Body of pancreas (tissue), 4 donors: Measurements from ENCODE around the gene C4orf51. TPM values are rescaled to one million over a fixed set of nuclear protein-coding genes. Genes with fewer than 3 reads are reported as not detected.
"Not testable (repeated sequence)": the region's sequence is repeated elsewhere in the genome, so short reads cannot be mapped to it uniquely, and the experiment has no call there.

Experiments used
- ATAC-seq: fragments of 150-250 bp; one replicate; pipeline ENCODE4 v1.9.1; 2016
- DNase-seq, 4 donors: peaks; one replicate each; pipeline ENCODE4 v3.0.0-alpha.2; 2019
- H3K27ac ChIP-seq, 4 donors: fragments of 200-600 bp; sonication (generic); 1 replicate in 3 of 4; 2 replicates in 1 of 4; pipeline versions ENCODE4 v1.5.1 to v1.6.1; 2016 to 2019; ENCODE audit warnings: mild to moderate bottlenecking in 1 of 4, mixed read lengths in 1 of 4, moderate library complexity in 1 of 4
- H3K27me3 ChIP-seq, 2 donors: fragments of 200-600 bp; sonication (generic); one replicate each; pipeline ENCODE4 v1.6.0; 2016; ENCODE audit warnings: mild to moderate bottlenecking in 1 of 2
- H3K36me3 ChIP-seq, 2 donors: fragments of 200-600 bp; sonication (generic); replicated peaks in 1 of 2; 2 replicates each; pipeline ENCODE4 v1.5.1; 2016; ENCODE audit warnings: low read depth in 2 of 2; ENCODE audit not compliant: insufficient read depth in 1 of 2
- H3K4me1 ChIP-seq: fragments of 200-600 bp; sonication (generic); one replicate; pipeline ENCODE4 v1.6.0; 2016
- H3K4me3 ChIP-seq, 2 donors: fragments of 200-600 bp; sonication (generic); 1 replicate in 1 of 2; 2 replicates in 1 of 2; pipeline ENCODE4 v1.5.1; 2016 to 2019
- H3K9me3 ChIP-seq, 3 donors: fragments of 200-600 bp; sonication (generic); 1 replicate in 2 of 3; 2 replicates in 1 of 3; pipeline ENCODE4 v1.5.1; 2016
- POLR2A ChIP-seq, 3 donors: fragments of 450-650 bp; IDR thresholded peaks; one replicate each; pipeline ENCODE4 v1.6.1; 2016; ENCODE audit warnings: antibody characterized with exemption in 3 of 3, mild to moderate bottlenecking in 2 of 3
- WGBS, 2 donors: methylation state at CpG; one replicate each; pipeline ENCODE4 v1.1.5; 2017; 5-methylcytosine and 5-hydroxymethylcytosine counted together
- intact Hi-C: fragments of 100-400 bp; cut with DNase I; formaldehyde crosslinking; loops from one replicate; pipeline ENCODE4 v1.15.1; 2023
- total RNA-seq, 2 donors: library from RNA; depleted of rRNA; stranded (reverse); fragments of >200 nt; gene quantifications; one replicate each; pipeline ENCODE4 v1.1.0, GENCODE V29; 2016
- TF ChIP-seq, protein P1 (sequence below), 7 experiments: fragments of 450-650 bp in 4 of 7; fragments of 200-600 bp in 3 of 7; sonication (generic) in 3 of 7; IDR thresholded peaks; one replicate each; pipeline ENCODE4 v1.5.1; 2016 to 2019; ENCODE audit warnings: antibody characterized with exemption in 7 of 7

The C4orf51 gene
- total RNA-seq, 2 donors from 2014 or later, result not detected

DNA sequence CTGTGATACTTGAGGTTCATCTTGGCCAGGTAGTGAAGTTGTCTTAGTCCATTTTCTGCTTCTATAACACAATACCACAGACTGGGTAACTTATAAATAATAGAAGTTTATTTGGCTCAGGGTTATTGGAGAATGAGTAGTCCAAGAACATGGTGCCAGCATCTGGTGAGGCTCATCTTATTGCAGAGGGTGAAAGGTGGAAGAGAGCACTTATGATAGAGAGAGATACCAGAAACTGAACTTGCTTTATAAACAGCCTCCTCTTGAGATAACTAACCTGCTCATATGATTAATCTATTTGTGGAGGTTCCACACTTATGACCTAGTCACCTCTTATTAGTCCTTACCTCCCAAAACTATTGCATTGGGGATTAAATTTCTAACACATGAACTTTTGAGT lies 1.6 kb downstream of the C4orf51 start:
- ATAC-seq (no peak), DNase-seq (no peak)
- Histone ChIP-seq H3K4me1 (peaks cover 29% of the 10 kb centered on the region), H3K27me3 (no peaks in the 10 kb centered on the region), H3K9me3 (no peaks in the 10 kb centered on the region), H3K36me3 (no peaks in the 10 kb centered on the region), H3K4me3 (no peak overlapping the region), H3K27ac (no peak overlapping the region)
- intact Hi-C loops, result no loop called here
- TF ChIP-seq, protein P1, sequence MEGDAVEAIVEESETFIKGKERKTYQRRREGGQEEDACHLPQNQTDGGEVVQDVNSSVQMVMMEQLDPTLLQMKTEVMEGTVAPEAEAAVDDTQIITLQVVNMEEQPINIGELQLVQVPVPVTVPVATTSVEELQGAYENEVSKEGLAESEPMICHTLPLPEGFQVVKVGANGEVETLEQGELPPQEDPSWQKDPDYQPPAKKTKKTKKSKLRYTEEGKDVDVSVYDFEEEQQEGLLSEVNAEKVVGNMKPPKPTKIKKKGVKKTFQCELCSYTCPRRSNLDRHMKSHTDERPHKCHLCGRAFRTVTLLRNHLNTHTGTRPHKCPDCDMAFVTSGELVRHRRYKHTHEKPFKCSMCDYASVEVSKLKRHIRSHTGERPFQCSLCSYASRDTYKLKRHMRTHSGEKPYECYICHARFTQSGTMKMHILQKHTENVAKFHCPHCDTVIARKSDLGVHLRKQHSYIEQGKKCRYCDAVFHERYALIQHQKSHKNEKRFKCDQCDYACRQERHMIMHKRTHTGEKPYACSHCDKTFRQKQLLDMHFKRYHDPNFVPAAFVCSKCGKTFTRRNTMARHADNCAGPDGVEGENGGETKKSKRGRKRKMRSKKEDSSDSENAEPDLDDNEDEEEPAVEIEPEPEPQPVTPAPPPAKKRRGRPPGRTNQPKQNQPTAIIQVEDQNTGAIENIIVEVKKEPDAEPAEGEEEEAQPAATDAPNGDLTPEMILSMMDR (IDR thresholded peaks at IDR 0.05), result no peak
- no peak for TF ChIP-seq POLR2A (IDR thresholded peaks at IDR 0.05)

DNA sequence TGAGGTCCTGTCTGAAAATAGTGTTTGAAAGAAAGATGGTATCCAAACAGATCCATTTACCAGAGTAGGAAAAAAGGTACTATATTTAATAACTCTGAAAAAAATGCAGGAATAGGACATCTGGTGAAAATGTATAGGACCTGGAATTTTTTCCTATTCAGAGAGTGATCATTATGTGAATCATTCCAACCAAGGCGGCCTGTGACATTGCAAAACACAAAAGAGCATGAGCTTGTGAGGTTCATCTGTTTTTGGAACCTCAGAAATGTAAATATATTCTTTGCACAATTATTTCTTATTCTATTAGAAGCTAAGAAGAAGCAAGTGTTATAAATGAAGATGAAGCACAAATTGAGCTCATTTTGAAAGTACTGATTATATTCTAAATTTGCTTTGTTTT lies 2.0 kb downstream of the C4orf51 start:
- Histone ChIP-seq H3K36me3 (no peaks in the 10 kb centered on the region), H3K27me3 (no peaks in the 10 kb centered on the region), H3K4me3 (no peak overlapping the region), H3K4me1 (peaks cover 29% of the 10 kb centered on the region), H3K27ac (no peak overlapping the region), H3K9me3 (no peaks in the 10 kb centered on the region)
- TF ChIP-seq, protein P1 (IDR thresholded peaks at IDR 0.05), result no peak
- TF ChIP-seq POLR2A (IDR thresholded peaks at IDR 0.05), result no peak
- ATAC-seq (no peak), DNase-seq (no peak)
- intact Hi-C loops, result no loop called here
- 90 to 96% methylated on average over 1 of the region's 1 CpG for WGBS, 2 donors

GRCh38 chr4:145686991-145687390 lies 7.0 kb downstream of the C4orf51 start:
- TF ChIP-seq, protein P1 (IDR thresholded peaks at IDR 0.05), result no peak
- no peak for TF ChIP-seq POLR2A (IDR thresholded peaks at IDR 0.05)
- WGBS, 2 donors, result 50 to 96% methylated on average over 1 to 2 of the region's 2 CpGs
- intact Hi-C loops, result no loop called here
- no peak overlapping the region for H3K4me3 ChIP-seq
- H3K27me3 ChIP-seq, result no peaks in the 10 kb centered on the region
- H3K9me3 ChIP-seq, result no peaks in the 10 kb centered on the region
- no peaks in the 10 kb centered on the region for H3K36me3 ChIP-seq
- DNase-seq, result no peak
- peaks cover under 1% of the 10 kb centered on the region for H3K4me1 ChIP-seq
- H3K27ac ChIP-seq, result no peak overlapping the region
- ATAC-seq, result no peak

DNA sequence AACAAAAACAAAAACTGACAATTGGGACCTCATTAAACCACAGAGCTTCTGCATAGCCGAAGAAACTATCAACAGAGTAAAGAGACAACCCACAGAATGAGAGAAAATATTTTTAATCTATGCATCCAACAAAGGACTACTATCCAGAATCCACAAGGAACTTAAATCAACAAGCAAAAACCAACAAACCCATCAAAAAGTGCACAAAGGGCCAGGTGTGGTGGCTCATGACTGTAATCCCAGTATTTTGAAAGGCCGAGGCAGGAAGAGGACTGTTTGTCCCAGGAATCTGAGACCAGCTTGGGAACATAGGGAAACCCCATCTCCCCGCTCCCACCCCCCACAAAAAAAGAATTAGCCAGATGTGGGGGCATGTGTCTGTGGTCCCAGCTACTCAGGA lies 10.7 kb downstream of the C4orf51 start:
- H3K27ac ChIP-seq, result no peak overlapping the region
- no peak for DNase-seq

DNA sequence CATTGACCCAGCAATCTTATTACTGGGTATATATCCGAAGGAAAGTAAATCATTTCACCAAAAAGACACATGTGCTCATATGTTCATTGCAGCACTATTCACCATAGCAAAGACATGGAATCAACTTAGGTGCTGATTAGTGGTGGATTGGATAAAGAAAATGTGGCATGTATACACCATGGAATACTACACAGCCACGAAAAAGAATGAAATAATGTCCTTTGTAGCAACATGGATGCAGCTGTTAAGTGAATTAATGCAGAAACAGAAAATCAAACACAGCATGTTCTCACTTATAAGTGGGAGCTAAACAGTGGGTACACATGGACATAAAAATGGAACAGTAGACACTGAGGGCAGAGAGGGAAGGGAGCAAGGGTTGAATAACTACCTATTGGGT lies 11.5 kb downstream of the C4orf51 start:
- H3K4me1 ChIP-seq, H3K4me3 ChIP-seq, H3K27me3 ChIP-seq, H3K36me3 ChIP-seq, intact Hi-C loops, H3K9me3 ChIP-seq, ATAC-seq, H3K27ac ChIP-seq, DNase-seq: not testable (repeated sequence)
- whole genome bisulfite sequencing, 2 donors, result 82 to 89% methylated on average over 2 of the region's 2 CpGs

More for the DNA sequence above, 10.7 kb downstream of the C4orf51 start:
- intact Hi-C loops, result no loop called here
- no peaks in the 10 kb centered on the region for H3K27me3 ChIP-seq
- no peak for TF ChIP-seq POLR2A (IDR thresholded peaks at IDR 0.05)
- TF ChIP-seq, protein P1 (IDR thresholded peaks at IDR 0.05), result no peak
- H3K4me1 ChIP-seq, result no peaks in the 10 kb centered on the region
- WGBS, 2 donors, result 87 to 92% methylated on average over 3 of the region's 3 CpGs
- no peak overlapping the region for H3K4me3 ChIP-seq
- no peaks in the 10 kb centered on the region for H3K36me3 ChIP-seq
- ATAC-seq, result no peak
- no peaks in the 10 kb centered on the region for H3K9me3 ChIP-seq
